Heart left ventricle (tissue), 16 donors: ENCODE measurements around the gene ACBD7. TPM values are rescaled to one million over a fixed set of nuclear protein-coding genes. Genes with fewer than 3 reads are reported as not detected.

Experiments
- ATAC-seq, 4 donors: fragments of 200-7000 bp; cut with Tn5 transposase; one replicate each; pipeline ENCODE4 v1.9.1; 2020 to 2022; ENCODE audit warnings: moderate library complexity in 4 of 4, mild to moderate bottlenecking in 3 of 4, moderate number of reproducible peaks in 1 of 4
- DNase-seq, 5 donors: peaks; one replicate each; pipeline ENCODE4 v3.0.0-alpha.2; 2020
- H3K27ac ChIP-seq, 12 donors: fragments of 200-600 bp; sonication (generic) in 4 of 12; one replicate each; pipeline versions ENCODE4 v1.5.0 to v1.8.0; 2016 to 2022; ENCODE audit warnings: mild to moderate bottlenecking in 2 of 12
- H3K27me3 ChIP-seq, 9 donors: fragments of 200-600 bp; sonication (generic) in 2 of 9; one replicate each; pipeline versions ENCODE4 v1.5.1 to v1.8.0; 2016 to 2022; ENCODE audit warnings: mild to moderate bottlenecking in 3 of 9
- H3K36me3 ChIP-seq, 9 donors: fragments of 200-600 bp; sonication (generic) in 2 of 9; one replicate each; pipeline versions ENCODE4 v1.5.0 to v1.8.0; 2018 to 2022; ENCODE audit warnings: mild to moderate bottlenecking in 2 of 9
- H3K4me1 ChIP-seq, 12 donors: fragments of 200-600 bp; sonication (generic) in 4 of 12; one replicate each; pipeline versions ENCODE4 v1.5.0 to v1.8.0; 2016 to 2022; ENCODE audit warnings: mild to moderate bottlenecking in 3 of 12
- H3K4me3 ChIP-seq, 12 donors: fragments of 200-600 bp; sonication (generic) in 4 of 12; one replicate each; pipeline versions ENCODE4 v1.5.0 to v1.8.0; 2017 to 2022; ENCODE audit warnings: mild to moderate bottlenecking in 9 of 12, moderate library complexity in 4 of 12
- H3K9me3 ChIP-seq, 12 donors: fragments of 200-600 bp; sonication (generic) in 4 of 12; one replicate each; pipeline versions ENCODE4 v1.5.0 to v1.8.0; 2016 to 2022; ENCODE audit warnings: mild to moderate bottlenecking in 1 of 12
- POLR2A ChIP-seq, 2 donors: fragments of 450-650 bp; IDR thresholded peaks; one replicate each; pipeline ENCODE4 v1.6.1; 2017; ENCODE audit warnings: antibody characterized with exemption in 2 of 2, mild to moderate bottlenecking in 2 of 2, moderate library complexity in 2 of 2
- WGBS, 4 donors: extraction: QIAGEN DNeasy Blood & Tissue Kit in 2 of 4; methylation state at CpG; one replicate each; pipeline versions ENCODE4 v1.1.5 to v1.1.7; 2013 to 2018; 5-methylcytosine and 5-hydroxymethylcytosine counted together
- intact Hi-C, 10 donors: fragments of 100-400 bp; cut with DNase I; formaldehyde crosslinking; loops; one replicate each; pipeline versions ENCODE4 v1.11.1 to v1.14.2; 2022
- polyA plus RNA-seq, 2 donors: library from polyadenylated mRNA; stranded (reverse); fragments of 200-250 nt; gene quantifications; one replicate each; pipeline ENCODE4 v1.2.3, GENCODE V29; 2013
- total RNA-seq, 9 donors: library from RNA; depleted of rRNA in 2 of 9; stranded (reverse); fragments of >200 nt in 2 of 9; fragmentation: NEBNext Ultra II Directional in 3 of 9; extraction: Animal tissue kit (Norgen Biotek cat#: 25700) in 3 of 9; gene quantifications; one replicate each; pipeline versions ENCODE4 v1.1.0 to v1.2.4, GENCODE V29; 2016 to 2023
- TF ChIP-seq, protein P1 (sequence below), 12 donors: fragments of 200-600 bp; sonication (generic) in 4 of 12; IDR thresholded peaks; one replicate each; pipeline versions ENCODE4 v1.5.0 to v1.8.0; 2018 to 2022; ENCODE audit warnings: antibody characterized with exemption in 12 of 12, mild to moderate bottlenecking in 5 of 12
- donor health status: ischemic (EF 13 %, LVEDD 7.1; RV severe dilation, severe dysfunction).
- donor health status: healthy with polysubstance abuse.
- donor health status: DM: no; HTN: yes; CAD: no.
- donor health status: DM: no; HTN: no; CAD: no.
- donor health status: ischemic (EF 25% LVEDD 6.9; RV normal size, moderate dysfunction).
- donor health status: ischemic (EF 25% LVEDD 5.7; RV mildly dilated, moderate dysfunction).
- donor health status: healthy.
- donor health status: DM: yes; HTN: yes; CAD: no.
- donor health status: ischemic (EF 35%, LVEDD 5.7; RV mildly dilated, moderate dysfunction).
- donor health status: nonischemic (EF 11% LVEDD 7.7; RV severe dilation, severe dysfunction).
- donor health status: DM: yes; HTN: yes; CAD: no.
- donor health status: PGD.
- donor health status: ischemic (EF 29% LVEDD 5.4; RV normal size, mild dysfunction).
- donor health status: nonischemic (EF 23%, LVEDD 6.1; RV moderate dilation, normal function).

The ACBD7 gene
- total and polyA plus RNA-seq, 11 donors, result 0.08 to 1.1 TPM; not detected in 9

DNA sequence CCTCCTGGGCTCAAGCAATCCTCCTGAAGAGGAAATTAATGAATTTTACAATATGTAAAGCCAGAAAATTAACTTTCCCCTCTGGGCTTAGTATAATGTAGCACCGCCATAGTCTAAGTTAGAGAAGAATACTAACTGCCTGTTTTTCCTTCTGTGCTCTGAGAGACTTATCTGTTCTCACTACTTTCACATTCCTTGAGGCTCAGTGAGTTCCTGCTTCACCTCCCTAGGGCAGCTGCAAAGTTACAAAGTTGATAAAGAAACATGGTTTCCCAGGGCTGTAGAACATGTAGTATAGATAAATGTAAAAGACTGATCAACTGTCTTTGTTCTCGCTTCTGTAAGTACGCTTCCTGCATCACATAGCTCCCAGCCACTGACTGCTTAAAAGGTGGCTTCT is 60.8 kb downstream of the ACBD7 start:
- TF ChIP-seq POLR2A (IDR thresholded peaks at IDR 0.05), result no peak
- TF ChIP-seq, protein P1, sequence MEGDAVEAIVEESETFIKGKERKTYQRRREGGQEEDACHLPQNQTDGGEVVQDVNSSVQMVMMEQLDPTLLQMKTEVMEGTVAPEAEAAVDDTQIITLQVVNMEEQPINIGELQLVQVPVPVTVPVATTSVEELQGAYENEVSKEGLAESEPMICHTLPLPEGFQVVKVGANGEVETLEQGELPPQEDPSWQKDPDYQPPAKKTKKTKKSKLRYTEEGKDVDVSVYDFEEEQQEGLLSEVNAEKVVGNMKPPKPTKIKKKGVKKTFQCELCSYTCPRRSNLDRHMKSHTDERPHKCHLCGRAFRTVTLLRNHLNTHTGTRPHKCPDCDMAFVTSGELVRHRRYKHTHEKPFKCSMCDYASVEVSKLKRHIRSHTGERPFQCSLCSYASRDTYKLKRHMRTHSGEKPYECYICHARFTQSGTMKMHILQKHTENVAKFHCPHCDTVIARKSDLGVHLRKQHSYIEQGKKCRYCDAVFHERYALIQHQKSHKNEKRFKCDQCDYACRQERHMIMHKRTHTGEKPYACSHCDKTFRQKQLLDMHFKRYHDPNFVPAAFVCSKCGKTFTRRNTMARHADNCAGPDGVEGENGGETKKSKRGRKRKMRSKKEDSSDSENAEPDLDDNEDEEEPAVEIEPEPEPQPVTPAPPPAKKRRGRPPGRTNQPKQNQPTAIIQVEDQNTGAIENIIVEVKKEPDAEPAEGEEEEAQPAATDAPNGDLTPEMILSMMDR (IDR thresholded peaks at IDR 0.05), result no peak
- no peak for DNase-seq
- H3K4me1 ChIP-seq, result peaks cover 0 to 4% (median 0%) of the 10 kb centered on the region in 12 donors
- H3K27ac ChIP-seq, result no peak overlapping the region
- H3K27me3 ChIP-seq, result no peaks in the 10 kb centered on the region
- 23 to 36% (median 27%) methylated on average over 3 of the region's 3 CpGs for WGBS, 4 donors
- H3K9me3 ChIP-seq, result no peaks in the 10 kb centered on the region
- no peaks in the 10 kb centered on the region for H3K36me3 ChIP-seq
- no peak overlapping the region for H3K4me3 ChIP-seq
- no peak for ATAC-seq
- intact Hi-C loops, result no loop called here

Other genes starting within 250 kb of the ACBD7 start
- gene SUV39H2, start 209.9 kb downstream of the ACBD7 start, total RNA-seq, result 1 to 10 TPM; 1.3 to 8.4 (median 5.5) TPM
- gene SUV39H2, start 209.9 kb downstream of the ACBD7 start, polyA plus RNA-seq, result 1 to 10 TPM; 1.7 to 3.2 TPM
- gene DCLRE1C, start 134.7 kb downstream of the ACBD7 start, total RNA-seq, result 1 to 10 TPM; 2.5 to 9.6 (median 5.3) TPM
- gene DCLRE1C, start 134.7 kb downstream of the ACBD7 start, polyA plus RNA-seq, result 1 to 10 TPM; 2.0 to 5.9 TPM
- under 1 TPM in 1 of 9 donors, not detected in 8; 0.85 TPM for gene MEIG1, start 129.4 kb downstream of the ACBD7 start, total RNA-seq
- gene MEIG1, start 129.4 kb downstream of the ACBD7 start, polyA plus RNA-seq, result not detected
- gene OLAH, start 44.8 kb downstream of the ACBD7 start, total RNA-seq, result under 1 TPM in 1 of 9 donors, not detected in 8; 0.44 TPM
- gene OLAH, start 44.8 kb downstream of the ACBD7 start, polyA plus RNA-seq, result under 1 TPM in 1 of 2 donors, not detected in 1; 0.54 TPM
- gene RPP38, start 8.6 kb upstream of the ACBD7 start, total RNA-seq, result 10 to 100 TPM in 2 of 9 donors, 1 to 10 TPM in 7; 7.2 to 14.4 (median 8.9) TPM
- 10 to 100 TPM; 12.3 to 15.5 TPM for gene RPP38, start 8.6 kb upstream of the ACBD7 start, polyA plus RNA-seq
- 10 to 100 TPM; 11.6 to 19.0 (median 13.2) TPM for gene NMT2, start 79.9 kb upstream of the ACBD7 start, total RNA-seq
- 1 to 10 TPM; 6.7 to 8.0 TPM for gene NMT2, start 79.9 kb upstream of the ACBD7 start, polyA plus RNA-seq